HFF-Myc (cell line): ENCODE data around the gene VTI1A.

Experiments
- DNase-seq: peaks from one replicate; pipeline ENCODE4 v3.0.0-alpha.2; 2011; ENCODE audit warnings: low read depth; ENCODE audit errors: extremely low read depth
- H3K4me3 ChIP-seq: replicated peaks from 2 replicates; pipeline ENCODE4 v1.5.1; 2011; ENCODE audit warnings: low read depth, mild to moderate bottlenecking, control low read depth, low read length
- CTCF ChIP-seq: IDR thresholded peaks from 2 replicates; pipeline ENCODE4 v1.5.1; 2012; ENCODE audit warnings: mild to moderate bottlenecking, low read depth, low read length, control low read depth; ENCODE audit errors: missing control alignments

The VTI1A gene

GRCh38 chr10:112701211-112701877 lies 254.3 kb downstream of the VTI1A start:
- no peak for TF ChIP-seq CTCF
- no peak overlapping the region for H3K4me3 ChIP-seq
- DNase-seq = no peak

GRCh38 chr10:112701878-112702255 lies 254.9 kb downstream of the VTI1A start:
- no peak for TF ChIP-seq CTCF
- no peak overlapping the region for H3K4me3 ChIP-seq

GRCh38 chr10:112706577-112706976 lies 259.6 kb downstream of the VTI1A start:
- H3K4me3 ChIP-seq = no peak overlapping the region
- TF ChIP-seq CTCF = no peak
- no peak for DNase-seq

More at GRCh38 chr10:112701878-112702255, 254.9 kb downstream of the VTI1A start:
- DNase-seq = no peak

- DNase-seq = no peak
- no peak for TF ChIP-seq CTCF
- no peak overlapping the region for H3K4me3 ChIP-seq
These were observed 261.4 kb downstream of the VTI1A start for GRCh38 chr10:112708461-112708860.

- no peak for TF ChIP-seq CTCF
- no peak overlapping the region for H3K4me3 ChIP-seq
- no peak for DNase-seq
These were observed 263.5 kb downstream of the VTI1A start for GRCh38 chr10:112710528-112710927.

GRCh38 chr10:112711366-112711765 lies 264.4 kb downstream of the VTI1A start:
- DNase-seq = peak; percentile 54
- no peak for TF ChIP-seq CTCF
- no peak overlapping the region for H3K4me3 ChIP-seq

- TF ChIP-seq CTCF = no peak
- no peak overlapping the region for H3K4me3 ChIP-seq
- no peak for DNase-seq
These were observed 265.5 kb downstream of the VTI1A start for GRCh38 chr10:112712536-112712935.
